Stimulated activated CD4-positive, alpha-beta T cell treated with anti-CD3 and anti-CD28 coated beads, Interleukin-1b, Interleukin-23, amount 100 ng/mL, for 1 hour (primary cell): Measurements from ENCODE around the gene ZDHHC24.
"Not testable (repeated sequence)": the region's sequence is repeated elsewhere in the genome, so short reads cannot be mapped to it uniquely, and the experiment has no call there.

Experiments used
- DNase-seq, 2 donors: peaks; one replicate each; pipeline ENCODE4 v3.0.0-alpha.2; 2020; ENCODE audit warnings: low read depth in 2 of 2

Gene ZDHHC24

GRCh38 chr11:66544952-66545351 lies 896 bp downstream of the ZDHHC24 start:
- DNase-seq, result not testable (repeated sequence)

DNA sequence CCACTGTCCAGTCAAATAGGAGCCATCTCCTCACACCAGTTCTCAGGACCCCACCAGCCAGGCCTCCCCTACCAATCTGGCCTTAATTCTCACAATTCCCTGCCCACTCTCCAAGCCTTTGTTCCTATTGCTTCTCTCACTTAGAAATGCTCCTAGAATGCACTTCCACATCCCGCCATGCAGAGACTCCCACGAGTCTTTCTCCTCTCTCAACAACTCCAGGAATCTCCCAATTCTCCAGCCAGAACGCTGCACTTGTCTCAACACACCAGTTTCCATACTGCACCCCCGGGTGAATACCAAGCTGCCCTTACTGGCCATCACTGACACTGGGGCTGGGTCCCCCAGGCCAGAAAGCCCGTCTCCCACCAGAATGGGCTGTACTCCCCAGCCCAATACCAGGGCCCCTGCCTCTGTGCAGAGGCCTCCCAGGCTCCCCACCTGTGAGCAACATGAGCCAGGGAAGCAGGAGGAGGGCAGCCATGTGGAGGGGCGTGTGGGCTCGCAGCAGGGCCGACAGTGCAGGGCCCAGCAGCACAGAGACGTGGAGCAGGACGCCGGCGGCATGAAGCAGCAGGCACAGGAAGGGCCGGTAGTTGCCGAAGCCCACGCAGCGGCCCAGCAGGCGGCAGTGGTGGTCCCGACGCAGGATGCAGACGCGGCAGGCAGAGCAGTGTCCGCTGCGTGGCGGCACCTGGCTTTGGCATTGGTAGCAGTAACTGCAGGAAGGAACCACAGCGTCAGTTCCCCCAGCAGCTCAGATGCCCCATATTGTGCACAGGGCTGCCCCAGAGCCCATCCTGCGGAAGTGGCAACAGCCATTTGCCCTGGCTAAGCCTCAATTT lies 2.4 kb downstream of the ZDHHC24 start:
- peak in 1 of 2 donors; percentile 16 for DNase-seq

GRCh38 chr11:66542362-66542761 lies 3.5 kb downstream of the ZDHHC24 start:
- DNase-seq, result no peak

DNA sequence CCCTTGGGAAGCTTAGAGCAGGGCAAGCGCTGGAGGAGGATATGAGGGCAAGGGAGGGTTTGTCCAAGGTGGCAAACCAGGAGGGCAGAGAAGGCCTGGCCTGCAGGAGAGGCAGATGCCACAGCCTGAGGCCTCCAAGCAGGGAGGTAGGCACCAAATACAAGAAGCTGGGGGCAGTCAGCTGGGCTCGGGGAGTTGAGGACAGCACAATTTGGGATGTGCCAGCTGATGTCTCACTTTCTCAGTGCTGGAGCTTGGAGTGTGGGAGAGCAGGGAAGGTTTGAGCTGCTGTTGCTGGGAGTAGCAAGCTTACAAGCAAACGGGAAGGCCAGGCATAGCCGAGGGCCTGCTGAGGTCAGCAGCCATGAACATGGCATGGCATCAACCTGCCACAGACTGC lies 4.0 kb downstream of the ZDHHC24 start:
- DNase-seq, result no peak

- DNase-seq, result not testable (repeated sequence)
Observed at GRCh38 chr11:66540598-66540997, 5.2 kb downstream of the ZDHHC24 start.

- no peak for DNase-seq
Observed at GRCh38 chr11:66539870-66540213, 6.0 kb downstream of the ZDHHC24 start.

DNA sequence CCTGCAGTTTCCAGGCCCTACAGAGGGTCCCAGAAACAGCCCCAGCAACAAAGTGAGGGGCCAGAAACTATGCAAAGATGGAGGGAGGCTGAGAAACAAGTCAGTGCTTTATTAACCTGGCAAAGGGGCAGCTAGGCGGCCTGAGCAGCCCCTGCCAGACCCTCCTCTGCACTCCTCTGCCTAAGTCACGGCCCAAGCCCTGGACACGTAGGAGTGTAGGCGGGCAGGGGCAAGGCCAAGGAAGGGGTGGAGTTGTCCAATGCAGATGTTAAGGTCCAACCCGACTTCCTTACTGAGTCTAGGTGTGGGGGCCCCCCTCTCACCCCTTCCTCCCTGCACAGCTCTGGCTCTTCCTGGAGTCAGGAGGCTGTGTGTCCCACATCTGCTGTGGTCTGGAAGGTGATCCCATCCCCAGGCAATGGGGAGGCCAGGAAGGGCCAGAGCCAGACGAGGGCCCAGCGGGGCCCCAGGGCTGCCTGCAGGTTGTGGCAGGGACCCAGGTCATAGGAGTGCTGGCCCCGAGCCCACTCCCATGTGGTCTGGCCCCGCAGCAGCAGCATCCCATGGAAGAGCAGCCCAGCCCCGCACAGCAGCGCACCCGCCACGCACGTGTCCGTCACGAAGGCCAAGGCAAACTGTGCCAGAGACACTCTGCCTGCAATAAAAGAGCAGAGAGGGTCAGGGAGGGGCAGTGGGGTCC lies 6.5 kb downstream of the ZDHHC24 start:
- no peak for DNase-seq

- no peak for DNase-seq
Observed at GRCh38 chr11:66532784-66533183, 13.1 kb downstream of the ZDHHC24 start.

- no peak for DNase-seq
Observed at GRCh38 chr11:66531841-66532240, 14.0 kb downstream of the ZDHHC24 start.

DNA sequence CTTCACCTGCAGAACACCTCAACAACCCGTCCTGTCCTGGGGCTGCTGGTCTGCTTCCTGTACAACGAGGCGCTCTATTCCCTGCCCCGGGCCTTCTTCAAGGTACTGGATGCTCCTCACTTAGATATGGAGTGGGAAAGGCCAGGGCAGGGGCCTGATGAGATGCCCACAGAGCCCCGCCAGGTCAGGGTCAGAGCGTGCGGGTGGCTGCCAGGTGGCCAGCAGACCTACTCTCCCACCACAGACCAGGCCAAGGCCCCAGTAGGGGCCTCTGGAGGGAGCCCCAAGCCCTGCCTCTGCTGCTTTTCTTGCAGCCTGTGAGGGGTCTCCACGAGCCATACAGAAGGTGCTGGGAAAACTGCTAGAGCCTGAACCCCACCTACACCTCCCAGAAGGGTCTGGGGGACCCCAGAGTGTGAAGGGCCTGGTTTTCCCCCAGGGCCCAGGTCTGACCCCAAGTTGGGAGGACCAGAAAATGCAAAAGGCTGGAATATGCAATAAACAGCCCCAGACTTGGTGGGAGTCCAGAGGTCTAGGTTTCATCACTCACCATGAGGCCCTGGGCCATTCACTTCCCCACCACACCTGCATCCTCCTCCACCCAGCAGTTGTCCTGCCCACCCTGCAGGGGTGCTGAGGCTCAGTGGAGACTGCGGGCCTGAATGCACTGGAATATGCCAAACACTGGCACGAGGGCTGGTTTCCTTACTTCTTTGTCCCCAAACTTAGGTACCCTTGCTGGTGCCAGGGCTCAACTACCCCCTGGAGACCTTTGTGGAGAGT lies 14.7 kb downstream of the ZDHHC24 start:
- DNase-seq, result no peak

GRCh38 chr11:66529655-66530054 lies 16.2 kb downstream of the ZDHHC24 start:
- no peak for DNase-seq

GRCh38 chr11:66529069-66529468 lies 16.8 kb downstream of the ZDHHC24 start:
- no peak for DNase-seq

DNA sequence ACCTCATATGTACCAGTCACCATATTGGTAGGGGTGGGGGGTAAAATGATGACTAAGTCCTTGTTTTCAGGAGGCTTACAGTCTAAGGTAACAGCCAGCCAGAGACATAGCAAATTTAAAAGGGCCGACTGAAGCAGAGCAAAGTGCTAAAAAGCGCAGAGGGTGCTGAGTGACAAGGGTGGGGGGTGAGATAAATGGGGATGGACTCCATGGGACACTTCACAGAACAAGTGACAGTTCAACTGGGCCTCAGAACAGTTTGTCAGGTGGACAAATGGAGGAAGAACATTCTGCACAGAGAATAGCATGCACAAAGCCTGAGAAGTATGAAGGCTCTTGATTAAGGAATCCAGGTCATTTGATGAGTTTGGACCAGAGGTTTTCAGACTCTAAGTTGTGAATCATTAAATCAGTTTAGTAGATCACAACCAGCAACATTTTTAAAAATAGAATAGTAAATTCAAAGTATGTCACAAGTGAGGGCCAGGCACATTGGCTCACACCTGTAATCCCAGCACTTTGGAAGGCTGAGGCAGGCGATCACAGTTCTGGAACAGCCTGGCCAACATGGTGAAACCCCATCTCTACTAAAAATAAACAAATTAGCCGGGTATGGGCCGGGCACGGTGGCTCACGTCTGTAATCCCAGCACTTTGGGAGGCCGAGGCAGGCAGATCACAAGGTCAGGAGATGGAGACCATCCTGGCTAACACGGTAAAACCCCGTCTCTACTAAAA lies 21.4 kb downstream of the ZDHHC24 start:
- no peak for DNase-seq

GRCh38 chr11:66523611-66524010 lies 22.2 kb downstream of the ZDHHC24 start:
- no peak for DNase-seq

- DNase-seq, result no peak
Observed at GRCh38 chr11:66510990-66511339, 34.9 kb downstream of the ZDHHC24 start.

GRCh38 chr11:66510271-66510989 lies 35.4 kb downstream of the ZDHHC24 start, which contains the start of gene BBS1:
BBS1 (plus strand) TSS chr11:66510635; CDS start chr11:66510660, 25 bp downstream.
- DNase-seq, result peak; percentile 45 to 78

DNA sequence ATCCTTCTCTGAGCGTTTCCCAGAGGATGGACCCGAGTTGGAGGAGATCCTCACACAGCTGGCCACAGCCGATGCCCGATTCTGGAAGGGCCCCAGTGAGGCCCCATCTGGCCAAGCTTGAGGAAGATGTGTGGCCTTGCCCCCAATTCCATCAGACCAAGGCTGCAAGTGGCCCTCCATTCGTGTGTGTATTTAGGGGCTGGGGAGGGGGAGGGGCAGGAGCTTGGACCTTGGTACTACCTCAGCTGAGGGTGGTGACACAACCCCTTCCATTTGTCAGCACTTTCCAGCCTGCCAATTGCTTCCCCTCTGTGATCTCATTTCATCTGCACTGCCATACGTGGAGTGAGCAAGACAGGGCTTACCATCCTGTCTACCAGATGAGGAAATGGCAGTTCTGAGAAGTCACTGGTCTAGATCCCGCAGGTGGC lies 36.7 kb downstream of the ZDHHC24 start:
- DNase-seq, result no peak

DNA sequence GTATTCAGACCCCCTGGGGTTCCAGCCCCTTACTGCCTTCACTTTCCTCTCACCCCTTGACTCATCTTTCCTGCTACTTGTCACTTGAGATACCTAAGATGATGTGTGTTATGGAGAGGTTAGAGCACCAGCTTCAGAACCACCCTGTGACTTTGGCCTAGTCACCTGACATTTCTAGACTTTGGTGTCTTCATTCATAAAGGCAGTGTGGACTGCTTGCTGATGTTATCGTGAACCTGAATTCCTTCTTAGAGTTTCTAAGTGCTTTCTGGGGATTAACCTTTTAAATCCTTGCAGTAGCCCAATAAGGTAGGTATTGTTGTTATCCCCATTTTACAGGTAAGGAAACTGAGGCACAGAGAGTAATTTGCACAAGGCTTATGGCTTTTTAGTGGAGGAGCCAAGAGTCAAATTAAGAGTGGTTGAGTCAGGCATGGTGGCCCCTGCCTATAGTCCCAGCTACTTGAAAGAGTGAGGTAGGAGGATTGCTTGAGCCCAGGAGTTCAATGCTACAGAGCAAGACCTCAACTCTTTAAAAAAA lies 40.5 kb downstream of the ZDHHC24 start:
- no peak for DNase-seq

- DNase-seq, result no peak
Observed at GRCh38 chr11:66498506-66498905, 47.3 kb downstream of the ZDHHC24 start.

DNA sequence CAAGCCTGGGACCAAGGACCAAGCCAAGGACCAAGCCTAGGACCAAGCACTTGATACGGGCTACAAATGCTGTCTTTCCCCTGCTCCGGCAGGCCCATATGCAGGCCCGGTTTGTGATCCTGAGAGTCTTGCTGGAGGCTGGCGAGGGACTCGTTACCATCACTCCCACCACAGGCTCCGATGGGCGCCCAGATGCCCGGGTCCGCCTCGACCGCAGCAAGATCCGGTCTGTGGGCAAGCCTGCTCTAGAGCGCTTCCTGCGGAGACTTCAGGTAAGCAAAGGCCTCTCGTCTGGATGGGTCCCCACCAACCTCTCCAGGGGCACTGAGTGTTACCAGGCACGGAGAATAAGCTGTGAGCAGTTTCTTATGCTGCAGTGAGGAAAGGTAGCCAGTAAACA lies 48.6 kb downstream of the ZDHHC24 start:
- DNase-seq, result no peak

- no peak for DNase-seq
Observed at GRCh38 chr11:66495401-66495854, 50.4 kb downstream of the ZDHHC24 start.
